Erythroblast (primary cell): ENCODE results near the gene FMN1.
A peak's percentile ranks its signal among the peaks of the same experiment; 100 is the strongest.

ENCODE experiments used
- DNase-seq, 2 experiments: peaks; one replicate each; lab custom pipeline; 2025; lab: John Stamatoyannopoulos, UW
- GATA1 ChIP-seq: IDR thresholded peaks from 2 replicates; pipeline ENCODE4 v1.6.1; 2011; ENCODE audit warnings: low read depth, mild to moderate bottlenecking, control low read depth, low read length, moderate library complexity
- POLR2A ChIP-seq: IDR thresholded peaks from 2 replicates; pipeline ENCODE4 v1.6.1; 2011; ENCODE audit warnings: mild to moderate bottlenecking, low read length

The FMN1 gene

GRCh38 chr15:33068511-33068990, 126.0 kb downstream of the FMN1 start:
- TF ChIP-seq POLR2A (no peak), GATA1 (no peak)
- DNase-seq, result no peak

- no peak for DNase-seq
- TF ChIP-seq POLR2A (no peak), GATA1 (no peak)
These were observed 126.5 kb downstream of the FMN1 start for GRCh38 chr15:33068007-33068481.

DNA sequence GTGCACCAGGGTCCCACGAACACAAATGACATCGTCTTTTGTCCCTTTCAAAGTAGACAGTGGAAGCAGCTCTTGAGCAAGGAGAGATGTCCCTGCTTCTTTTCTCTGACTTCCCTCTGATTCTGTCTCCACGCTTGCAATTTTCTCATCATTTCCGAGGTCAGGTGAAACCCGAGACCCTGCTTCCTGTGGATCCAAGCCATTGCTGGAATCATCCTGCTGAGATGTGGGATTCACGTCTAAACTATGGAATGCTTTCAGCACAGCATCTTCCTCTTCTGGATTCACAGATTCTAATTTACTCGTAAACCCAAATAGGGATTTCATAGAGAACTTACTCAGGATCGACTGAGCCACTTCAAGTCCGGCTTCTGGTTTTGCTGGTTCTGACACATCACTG, 127.1 kb downstream of the FMN1 start:
- TF ChIP-seq POLR2A, result no peak
- no peak for DNase-seq

DNA sequence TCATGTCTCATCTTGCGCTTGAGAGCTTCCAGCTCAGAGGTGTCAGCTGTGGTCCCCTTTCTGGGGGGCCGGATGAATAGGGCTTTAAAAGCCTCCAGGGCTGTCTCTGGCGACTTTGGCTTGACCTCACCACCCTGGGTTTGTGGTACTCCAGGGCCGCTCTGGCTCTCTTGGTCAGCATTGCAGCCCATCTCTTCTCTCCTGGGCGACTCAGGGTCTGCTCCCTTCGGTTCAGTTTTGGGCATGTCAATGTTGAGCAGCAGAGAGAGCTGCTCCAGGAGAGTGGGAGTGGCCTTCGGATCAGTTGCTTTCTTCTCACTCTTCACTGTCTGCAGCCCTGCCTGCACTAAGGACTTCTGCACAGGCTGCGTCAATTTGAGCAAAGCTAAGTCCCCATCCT, 127.9 kb downstream of the FMN1 start:
- TF ChIP-seq POLR2A (no peak), GATA1 (no peak)
- no peak for DNase-seq

DNA sequence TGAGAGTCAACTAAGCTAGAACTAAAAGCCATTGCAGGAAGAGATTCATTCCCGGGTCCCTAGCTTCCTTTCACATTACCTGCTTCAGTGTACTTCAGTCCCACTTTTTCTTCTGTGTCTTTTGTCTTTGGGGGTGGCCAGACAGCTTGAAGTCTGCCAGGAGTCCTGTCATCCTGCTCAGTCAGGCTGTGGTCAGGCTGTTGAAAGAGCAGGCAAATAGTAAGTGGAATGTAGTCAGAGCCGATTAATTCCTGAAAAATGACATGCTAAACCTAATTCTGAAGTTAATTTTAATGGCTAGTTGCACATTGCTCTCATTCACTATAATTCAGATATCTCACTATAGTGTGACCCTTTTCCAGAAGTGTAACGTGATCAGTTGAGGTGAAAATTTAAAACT, 129.6 kb downstream of the FMN1 start:
- no peak for DNase-seq
- no peak for TF ChIP-seq GATA1
- no peak for TF ChIP-seq POLR2A

DNA sequence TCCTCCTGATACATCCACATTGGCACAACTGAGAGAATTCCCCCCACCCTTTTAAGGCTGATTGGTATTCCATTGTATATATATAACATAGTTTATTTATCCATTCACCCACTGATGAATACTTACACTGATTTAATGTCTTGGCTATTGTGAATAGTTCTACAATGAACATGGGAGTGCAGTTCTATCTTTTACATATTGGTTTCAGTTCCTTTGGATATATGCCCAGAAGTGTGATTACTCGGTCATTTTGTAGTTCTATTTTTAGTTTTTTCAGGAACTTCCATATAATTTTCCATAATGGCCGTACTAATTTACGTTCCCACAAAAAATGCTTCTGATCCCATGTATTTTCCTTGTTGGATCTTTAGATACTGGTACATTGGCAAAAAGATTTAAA, 135.3 kb downstream of the FMN1 start:
- no peak for DNase-seq

GRCh38 chr15:33057845-33058244, 136.7 kb downstream of the FMN1 start:
- no peak for DNase-seq
- TF ChIP-seq GATA1, result no peak
- no peak for TF ChIP-seq POLR2A

More for the DNA sequence above, 135.3 kb downstream of the FMN1 start:
- no peak for TF ChIP-seq GATA1
- no peak for TF ChIP-seq POLR2A

DNA sequence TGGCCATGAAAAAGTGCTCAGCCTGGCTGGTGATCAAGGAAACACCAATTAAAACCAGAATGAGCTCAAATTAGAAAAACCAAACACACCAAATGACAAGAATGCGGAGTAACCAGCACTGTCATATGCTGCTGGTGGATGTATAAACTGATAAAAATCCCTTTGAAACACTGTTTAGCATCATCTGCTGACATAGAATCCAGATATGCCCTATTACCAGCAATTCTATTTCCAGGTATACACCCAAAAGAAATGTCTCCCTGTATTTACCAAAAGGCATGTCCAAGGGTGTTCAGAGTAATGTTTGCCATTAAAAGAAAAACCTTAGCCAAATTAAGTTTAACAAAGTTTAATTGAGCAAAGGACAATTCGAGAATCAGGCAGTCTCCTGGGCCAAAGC, 138.6 kb downstream of the FMN1 start:
- DNase-seq, result no peak
- TF ChIP-seq GATA1, result no peak
- no peak for TF ChIP-seq POLR2A

DNA sequence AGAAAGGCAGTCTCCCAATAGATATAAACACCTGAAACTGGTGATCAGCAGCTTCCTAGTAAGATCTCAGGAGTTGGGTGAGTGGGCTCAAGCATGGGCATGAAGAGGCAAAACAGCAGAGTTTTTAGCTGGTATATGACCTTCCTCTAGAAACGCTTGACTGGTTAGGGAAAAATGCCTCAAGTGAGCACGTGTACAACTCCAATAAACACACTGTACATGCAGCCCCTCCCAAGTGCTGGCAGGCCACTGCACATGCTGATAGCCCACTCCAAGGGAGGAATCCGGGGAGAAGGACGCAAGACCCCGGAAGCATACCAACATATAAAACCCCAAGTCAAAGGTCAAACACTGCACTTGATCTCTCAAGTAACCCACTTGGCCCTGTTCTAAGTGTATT, 143.0 kb downstream of the FMN1 start:
- no peak for DNase-seq

DNA sequence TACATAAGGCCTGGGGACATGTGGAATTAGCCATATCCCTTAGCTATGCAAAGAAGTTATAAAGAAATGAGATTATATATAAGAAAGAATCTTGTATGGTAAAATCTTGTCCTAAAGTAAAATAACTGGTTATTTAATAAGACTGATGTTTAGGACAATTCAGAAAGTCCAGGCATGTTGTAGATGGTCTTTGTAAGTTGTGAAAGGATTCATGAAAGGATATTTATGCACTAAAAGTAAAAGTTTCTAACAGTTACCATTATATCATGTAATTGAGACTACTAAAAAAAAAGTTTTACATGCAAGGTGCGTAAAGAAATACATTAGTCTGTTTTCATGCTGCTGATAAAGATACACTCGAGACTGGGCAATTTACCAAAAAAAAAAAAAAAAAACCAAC, 146.3 kb downstream of the FMN1 start:
- DNase-seq, result peak; percentile 3 to 15
- TF ChIP-seq POLR2A (no peak), GATA1 (no peak)

More for the DNA sequence above, 143.0 kb downstream of the FMN1 start:
- no peak for TF ChIP-seq GATA1
- TF ChIP-seq POLR2A, result no peak

DNA sequence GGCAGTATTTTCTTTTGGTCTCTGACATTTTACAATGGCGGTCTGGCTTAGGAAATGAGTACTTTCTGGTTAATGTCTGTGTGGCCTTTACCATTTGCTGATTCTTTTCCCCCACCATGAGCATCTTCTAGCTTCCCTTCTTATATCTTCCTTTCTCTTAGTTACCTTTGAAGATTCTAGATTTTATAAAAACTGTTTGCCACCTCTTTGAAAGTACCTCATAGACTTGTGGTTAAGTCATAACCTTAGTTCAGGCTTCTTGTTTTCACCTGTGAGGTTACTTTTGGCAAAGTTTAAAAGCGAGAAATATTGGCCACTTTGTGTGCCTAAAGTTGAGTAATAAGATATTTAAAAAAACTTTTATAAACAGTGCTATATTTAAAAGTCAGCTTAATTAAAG, 147.4 kb downstream of the FMN1 start:
- no peak for DNase-seq
- TF ChIP-seq GATA1 (no peak), POLR2A (no peak)

- no peak for DNase-seq
- no peak for TF ChIP-seq POLR2A
- no peak for TF ChIP-seq GATA1
These were observed 148.2 kb downstream of the FMN1 start for GRCh38 chr15:33046329-33046728.

GRCh38 chr15:33045066-33045810, 149.3 kb downstream of the FMN1 start:
- DNase-seq, result no peak
- TF ChIP-seq GATA1 (no peak), POLR2A (no peak)

- TF ChIP-seq POLR2A, result no peak
- no peak for TF ChIP-seq GATA1
- no peak for DNase-seq
These were observed 149.9 kb downstream of the FMN1 start for GRCh38 chr15:33044598-33044997.

GRCh38 chr15:33043636-33044035, 150.9 kb downstream of the FMN1 start:
- DNase-seq, result no peak
- TF ChIP-seq GATA1 (no peak), POLR2A (no peak)
